Adrenal gland (tissue), 12 donors: ENCODE data around the gene GALNT16. TPM values are rescaled to one million over a fixed set of nuclear protein-coding genes. Genes with fewer than 3 reads are reported as not detected.

Source experiments
- DNase-seq, 7 donors: peaks; one replicate each; pipeline ENCODE4 v3.0.0-alpha.2; 2019 to 2020
- H3K27ac ChIP-seq, 5 donors: fragments of 200-600 bp; sonication (generic) in 4 of 5; 1 replicate in 3 of 5; 2 replicates in 2 of 5; pipeline versions ENCODE4 v1.5.1 to v1.8.0; 2016 to 2020; ENCODE audit warnings: mild to moderate bottlenecking in 1 of 5
- H3K27me3 ChIP-seq: fragments of 200-600 bp; 2 replicates; pipeline ENCODE4 v1.8.0; 2021
- H3K36me3 ChIP-seq, 2 donors: fragments of 200-600 bp; replicated peaks in 1 of 2; 1 replicate in 1 of 2; 2 replicates in 1 of 2; pipeline versions ENCODE4 v1.5.1 to v1.8.0; 2018 to 2022
- H3K4me1 ChIP-seq, 2 donors: fragments of 200-600 bp; replicated peaks in 1 of 2; 1 replicate in 1 of 2; 2 replicates in 1 of 2; pipeline versions ENCODE4 v1.5.1 to v1.8.0; 2018 to 2021
- H3K4me3 ChIP-seq, 4 donors: fragments of 200-600 bp; sonication (generic) in 3 of 4; one replicate each; pipeline ENCODE4 v1.5.1; 2016 to 2018
- H3K9me3 ChIP-seq, 3 donors: fragments of 200-600 bp; sonication (generic) in 1 of 3; replicated peaks in 1 of 3; 1 replicate in 2 of 3; 2 replicates in 1 of 3; pipeline versions ENCODE4 v1.5.1 to v1.8.0; 2016 to 2021
- POLR2A ChIP-seq, 2 donors: fragments of 450-650 bp; IDR thresholded peaks; one replicate each; pipeline ENCODE4 v1.6.1; 2017; ENCODE audit warnings: antibody characterized with exemption in 2 of 2, mild to moderate bottlenecking in 2 of 2, moderate library complexity in 1 of 2
- WGBS, 4 donors: extraction: QIAGEN DNeasy Blood & Tissue Kit in 2 of 4; methylation state at CpG; one replicate each; pipeline versions ENCODE4 v1.1.5 to v1.1.7; 2013 to 2017; 5-methylcytosine and 5-hydroxymethylcytosine counted together
- intact Hi-C, 2 donors: fragments of 100-400 bp; cut with DNase I; formaldehyde crosslinking; loops; one replicate each; pipeline versions ENCODE4 v1.14.1 to v1.15.0; 2022 to 2023
- polyA plus RNA-seq, 3 donors: library from polyadenylated mRNA; stranded (reverse); fragments of 200-250 nt in 2 of 3; fragments of 350-450 nt in 1 of 3; fragmentation: Illumina TruSeq in 1 of 3; extraction: RNeasy Lipid Tissue Mini Kit (QIAGEN cat#74804) in 1 of 3; gene quantifications; one replicate each; pipeline ENCODE4 v1.2.3, GENCODE V29; 2013 to 2014
- total RNA-seq, 9 donors: library from RNA; depleted of rRNA in 4 of 9; stranded (reverse); fragments of >200 nt in 4 of 9; fragments of 120-200 nt in 1 of 9; fragmentation: NEBNext Ultra II Directional in 1 of 9; extraction: Animal tissue kit (Norgen Biotek cat#: 25700) in 1 of 9; gene quantifications; one replicate each; pipeline versions ENCODE4 v1.1.0 to v1.2.4, GENCODE V29; 2013 to 2023
- TF ChIP-seq, protein P1 (sequence below), 6 experiments: fragments of 450-650 bp in 4 of 6; fragments of 200-600 bp in 2 of 6; sonication (generic) in 1 of 6; IDR thresholded peaks; 1 replicate in 5 of 6; 2 replicates in 1 of 6; pipeline versions ENCODE4 v1.5.1 to v1.8.0; 2016 to 2021; ENCODE audit warnings: antibody characterized with exemption in 6 of 6, mild to moderate bottlenecking in 2 of 6, moderate library complexity in 1 of 6
- donor health status: healthy with polysubstance abuse.
- donor health status: Bipolar disorder and iron deficiency.
- donor health status: DM: yes; HTN: yes; CAD: no.
- donor health status: DM: no; HTN: no; CAD: no.
- donor health status: DM: no; HTN: no; CAD: no.
- donor health status: DM: yes; HTN: yes; CAD: no.

The GALNT16 gene
- total and polyA plus RNA-seq, 12 donors, result 7.4 to 38.1 (median 15.9) TPM

DNA sequence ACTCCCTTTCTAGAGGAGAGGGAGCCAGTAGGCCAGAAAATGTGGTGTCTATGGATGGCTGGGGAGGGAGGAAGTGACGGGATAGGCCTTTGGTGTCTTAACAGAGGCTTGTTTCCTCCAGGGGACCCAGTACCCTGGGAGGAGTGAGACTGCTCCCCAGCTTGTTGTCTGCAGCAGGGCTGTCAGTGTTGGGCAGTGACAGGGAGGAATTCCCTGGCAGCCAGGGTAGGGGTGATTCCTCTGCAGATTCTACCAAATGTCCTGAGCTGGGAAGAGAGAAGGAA is 64.0 kb downstream of the GALNT16 start:
- intact Hi-C loops, result no loop called here
- H3K4me3 ChIP-seq, result no peak overlapping the region
- WGBS, 4 donors, result 81 to 100% (median 92%) methylated on average over 1 of the region's 1 CpG
- no peaks in the 10 kb centered on the region for H3K27me3 ChIP-seq
- H3K36me3 ChIP-seq, result no peaks in the 10 kb centered on the region
- DNase-seq, result no peak
- no peaks in the 10 kb centered on the region for H3K9me3 ChIP-seq
- H3K27ac ChIP-seq, result no peak overlapping the region
- no peaks in the 10 kb centered on the region for H3K4me1 ChIP-seq
- TF ChIP-seq, protein P1, sequence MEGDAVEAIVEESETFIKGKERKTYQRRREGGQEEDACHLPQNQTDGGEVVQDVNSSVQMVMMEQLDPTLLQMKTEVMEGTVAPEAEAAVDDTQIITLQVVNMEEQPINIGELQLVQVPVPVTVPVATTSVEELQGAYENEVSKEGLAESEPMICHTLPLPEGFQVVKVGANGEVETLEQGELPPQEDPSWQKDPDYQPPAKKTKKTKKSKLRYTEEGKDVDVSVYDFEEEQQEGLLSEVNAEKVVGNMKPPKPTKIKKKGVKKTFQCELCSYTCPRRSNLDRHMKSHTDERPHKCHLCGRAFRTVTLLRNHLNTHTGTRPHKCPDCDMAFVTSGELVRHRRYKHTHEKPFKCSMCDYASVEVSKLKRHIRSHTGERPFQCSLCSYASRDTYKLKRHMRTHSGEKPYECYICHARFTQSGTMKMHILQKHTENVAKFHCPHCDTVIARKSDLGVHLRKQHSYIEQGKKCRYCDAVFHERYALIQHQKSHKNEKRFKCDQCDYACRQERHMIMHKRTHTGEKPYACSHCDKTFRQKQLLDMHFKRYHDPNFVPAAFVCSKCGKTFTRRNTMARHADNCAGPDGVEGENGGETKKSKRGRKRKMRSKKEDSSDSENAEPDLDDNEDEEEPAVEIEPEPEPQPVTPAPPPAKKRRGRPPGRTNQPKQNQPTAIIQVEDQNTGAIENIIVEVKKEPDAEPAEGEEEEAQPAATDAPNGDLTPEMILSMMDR (IDR thresholded peaks at IDR 0.05), result no peak
- TF ChIP-seq POLR2A (IDR thresholded peaks at IDR 0.05), result no peak

GRCh38 chr14:69324341-69324931 is 64.5 kb downstream of the GALNT16 start:
- no peak overlapping the region for H3K27ac ChIP-seq
- intact Hi-C loops, result no loop called here
- TF ChIP-seq, protein P1 (IDR thresholded peaks at IDR 0.05), result no peak
- no peak for TF ChIP-seq POLR2A (IDR thresholded peaks at IDR 0.05)

DNA sequence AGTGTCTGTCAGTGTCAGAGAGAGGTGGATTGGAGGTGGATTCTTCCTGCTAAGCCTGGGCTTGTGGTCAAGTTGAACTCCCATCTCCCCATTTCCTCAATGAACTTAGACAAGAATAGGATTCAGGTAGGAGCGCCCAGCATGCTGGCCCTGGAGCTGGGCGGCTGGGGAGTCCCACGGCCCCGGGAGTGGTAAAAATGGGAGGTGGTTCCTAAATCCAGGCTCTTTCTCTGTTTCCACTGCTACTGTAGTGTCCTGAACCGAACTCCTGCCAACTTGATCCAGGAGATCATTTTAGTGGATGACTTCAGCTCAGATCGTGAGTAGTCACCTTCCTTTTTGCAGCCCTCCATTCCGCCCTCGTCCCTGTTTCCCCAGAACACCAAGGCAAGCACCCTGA is 65.1 kb downstream of the GALNT16 start:
- H3K27me3 ChIP-seq, result no peaks in the 10 kb centered on the region
- H3K4me3 ChIP-seq, result no peak overlapping the region
- DNase-seq, result no peak
- no peaks in the 10 kb centered on the region for H3K36me3 ChIP-seq
- 94 to 96% (median 94%) methylated on average over 8 of the region's 8 CpGs for WGBS, 4 donors
- TF ChIP-seq POLR2A (IDR thresholded peaks at IDR 0.05), result no peak
- TF ChIP-seq, protein P1 (IDR thresholded peaks at IDR 0.05), result no peak
- no peak overlapping the region for H3K27ac ChIP-seq
- H3K9me3 ChIP-seq, result no peaks in the 10 kb centered on the region
- intact Hi-C loops, result no loop called here
- no peaks in the 10 kb centered on the region for H3K4me1 ChIP-seq

More at GRCh38 chr14:69324341-69324931, 64.5 kb downstream of the GALNT16 start:
- DNase-seq, result no peak
- 94 to 97% (median 96%) methylated on average over 7 to 9 of the region's 9 CpGs for WGBS, 4 donors
- no peaks in the 10 kb centered on the region for H3K36me3 ChIP-seq
- no peaks in the 10 kb centered on the region for H3K27me3 ChIP-seq
- H3K4me3 ChIP-seq, result no peak overlapping the region
- H3K9me3 ChIP-seq, result no peaks in the 10 kb centered on the region
- no peaks in the 10 kb centered on the region for H3K4me1 ChIP-seq

DNA sequence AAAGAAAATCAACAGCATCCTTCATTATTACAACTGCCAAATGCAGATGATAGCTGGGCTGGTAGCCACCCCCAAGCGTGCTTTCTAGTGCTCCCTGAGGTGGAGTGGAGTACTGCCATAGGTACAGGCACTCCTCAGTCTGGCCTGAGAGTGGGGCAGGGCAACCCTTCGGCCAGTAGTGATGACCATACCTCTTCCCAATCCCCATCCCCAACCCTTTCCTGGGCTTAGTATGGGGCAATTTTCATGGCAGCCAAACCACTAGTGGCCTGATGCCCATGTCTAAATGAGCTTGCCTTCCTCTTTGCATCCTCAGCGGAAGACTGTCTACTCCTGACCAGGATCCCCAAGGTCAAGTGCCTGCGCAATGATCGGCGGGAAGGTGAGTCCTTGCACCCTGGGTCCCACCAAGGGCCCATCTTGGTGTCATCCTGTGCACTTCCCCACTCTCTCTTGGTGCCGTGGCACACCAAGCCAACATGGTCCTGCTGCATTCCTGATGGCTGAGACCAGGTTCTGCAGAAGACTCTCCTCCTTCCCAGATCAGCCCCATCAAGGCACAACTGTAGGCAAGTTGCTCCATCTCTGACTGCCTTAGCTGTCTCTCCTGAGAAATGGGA is 65.8 kb downstream of the GALNT16 start:
- Histone ChIP-seq H3K4me3 (no peak overlapping the region), H3K4me1 (no peaks in the 10 kb centered on the region), H3K36me3 (no peaks in the 10 kb centered on the region), H3K27me3 (no peaks in the 10 kb centered on the region), H3K9me3 (no peaks in the 10 kb centered on the region), H3K27ac (no peak overlapping the region)
- intact Hi-C loops, result no loop called here
- WGBS, 4 donors, result 93 to 95% (median 94%) methylated on average over 7 of the region's 7 CpGs
- TF ChIP-seq POLR2A (IDR thresholded peaks at IDR 0.05), result no peak
- TF ChIP-seq, protein P1 (IDR thresholded peaks at IDR 0.05), result no peak
- no peak for DNase-seq
